B cell (primary cell): ENCODE data around the gene DDI2.

Experiments
- CTCF ChIP-seq: fragments of 200-600 bp; IDR thresholded peaks from one replicate; pipeline ENCODE4 v1.8.0; 2022; ENCODE audit warnings: antibody characterized with exemption, mild to moderate bottlenecking
- EZH2 ChIP-seq: IDR thresholded peaks from 2 replicates; pipeline ENCODE4 v1.6.1; 2012; ENCODE audit warnings: borderline replicate concordance, low read depth, mild to moderate bottlenecking, moderate library complexity, low read length; ENCODE audit not compliant: insufficient read depth, poor library complexity, severe bottlenecking

GRCh38 chr1:15662477-15662876 is 45.2 kb downstream of the DDI2 start:
- TF ChIP-seq CTCF, result no peak
- no peak for TF ChIP-seq EZH2
